Measurements from ENCODE around the gene XXYLT1. TPM values are rescaled to one million over a fixed set of nuclear protein-coding genes. Genes with fewer than 3 reads are reported as not detected.

XXYLT1 gene
- total RNA-seq, 2 donors from 2014 or later: 1.3 to 4.2 TPM

DNA sequence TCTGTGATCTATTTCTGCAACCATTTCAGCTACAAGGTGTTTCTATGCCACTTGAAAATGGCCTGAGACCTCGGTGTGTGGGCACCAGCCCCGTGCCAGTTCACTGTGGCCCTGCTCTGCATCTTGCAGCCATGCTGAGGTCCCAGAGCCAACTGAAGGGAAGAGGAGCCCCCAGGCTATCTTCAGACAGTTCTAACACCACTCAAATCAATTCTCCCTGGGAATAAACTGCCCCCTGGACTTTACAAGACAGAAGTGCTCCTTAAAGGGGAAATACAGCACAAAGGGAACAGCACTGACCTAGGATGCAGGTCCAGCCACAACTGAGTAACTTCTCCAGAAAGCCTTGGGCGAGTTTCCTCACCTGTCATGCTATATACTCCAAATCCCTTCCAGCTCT lies 3.9 kb downstream of the XXYLT1 start:
- ATAC-seq: no peak
- H3K9me3 ChIP-seq: no peaks in the 10 kb centered on the region
- no peak overlapping the region for H3K27ac ChIP-seq
- H3K36me3 ChIP-seq (replicated peaks in 1 of 2; ENCODE audit: insufficient read depth in 1 of 2, low read depth in 2 of 2): no peaks in the 10 kb centered on the region
- WGBS, 2 donors: 66 to 67% methylated on average over 3 of the region's 3 CpGs
- TF ChIP-seq POLR2A (IDR thresholded peaks at IDR 0.05): no peak
- TF ChIP-seq, protein P1, sequence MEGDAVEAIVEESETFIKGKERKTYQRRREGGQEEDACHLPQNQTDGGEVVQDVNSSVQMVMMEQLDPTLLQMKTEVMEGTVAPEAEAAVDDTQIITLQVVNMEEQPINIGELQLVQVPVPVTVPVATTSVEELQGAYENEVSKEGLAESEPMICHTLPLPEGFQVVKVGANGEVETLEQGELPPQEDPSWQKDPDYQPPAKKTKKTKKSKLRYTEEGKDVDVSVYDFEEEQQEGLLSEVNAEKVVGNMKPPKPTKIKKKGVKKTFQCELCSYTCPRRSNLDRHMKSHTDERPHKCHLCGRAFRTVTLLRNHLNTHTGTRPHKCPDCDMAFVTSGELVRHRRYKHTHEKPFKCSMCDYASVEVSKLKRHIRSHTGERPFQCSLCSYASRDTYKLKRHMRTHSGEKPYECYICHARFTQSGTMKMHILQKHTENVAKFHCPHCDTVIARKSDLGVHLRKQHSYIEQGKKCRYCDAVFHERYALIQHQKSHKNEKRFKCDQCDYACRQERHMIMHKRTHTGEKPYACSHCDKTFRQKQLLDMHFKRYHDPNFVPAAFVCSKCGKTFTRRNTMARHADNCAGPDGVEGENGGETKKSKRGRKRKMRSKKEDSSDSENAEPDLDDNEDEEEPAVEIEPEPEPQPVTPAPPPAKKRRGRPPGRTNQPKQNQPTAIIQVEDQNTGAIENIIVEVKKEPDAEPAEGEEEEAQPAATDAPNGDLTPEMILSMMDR (IDR thresholded peaks at IDR 0.05): no peak
- H3K4me3 ChIP-seq: no peak overlapping the region
- H3K27me3 ChIP-seq: no peaks in the 10 kb centered on the region
- DNase-seq: no peak
- intact Hi-C loops (cut with DNase I): no loop called here
- peaks cover 19% of the 10 kb centered on the region for H3K4me1 ChIP-seq

DNA sequence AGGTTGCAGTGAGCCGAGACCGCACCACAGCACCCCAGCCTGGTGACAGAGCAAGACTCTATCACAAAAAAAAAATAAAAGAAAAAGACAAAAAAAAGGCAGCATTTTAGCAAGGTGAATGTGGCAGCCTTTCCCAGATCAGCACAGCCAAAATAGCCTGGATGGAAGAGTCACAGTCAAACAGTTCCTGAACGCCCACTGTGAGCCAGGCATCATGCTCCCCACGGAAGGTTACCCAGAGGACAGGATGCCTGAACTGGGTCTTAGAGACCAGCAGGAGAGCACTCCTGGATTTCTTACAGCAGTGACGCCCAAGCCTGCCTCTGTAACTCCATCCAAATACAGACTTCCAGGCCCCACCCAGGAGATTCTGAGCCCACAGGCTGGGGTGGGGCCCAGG lies 4.5 kb downstream of the XXYLT1 start:
- DNase-seq (no peak), ATAC-seq (no peak)
- WGBS, 2 donors: 77 to 89% methylated on average over 5 of the region's 5 CpGs
- H3K27ac ChIP-seq: no peak overlapping the region
- H3K27me3 ChIP-seq: no peaks in the 10 kb centered on the region
- TF ChIP-seq, protein P1 (IDR thresholded peaks at IDR 0.05): no peak
- TF ChIP-seq POLR2A (IDR thresholded peaks at IDR 0.05): no peak
- H3K9me3 ChIP-seq: no peaks in the 10 kb centered on the region
- H3K4me1 ChIP-seq: peaks cover 14% of the 10 kb centered on the region
- no peak overlapping the region for H3K4me3 ChIP-seq
- no peaks in the 10 kb centered on the region for H3K36me3 ChIP-seq (replicated peaks in 1 of 2; ENCODE audit: insufficient read depth in 1 of 2, low read depth in 2 of 2)
- intact Hi-C loops (cut with DNase I): no loop called here

DNA sequence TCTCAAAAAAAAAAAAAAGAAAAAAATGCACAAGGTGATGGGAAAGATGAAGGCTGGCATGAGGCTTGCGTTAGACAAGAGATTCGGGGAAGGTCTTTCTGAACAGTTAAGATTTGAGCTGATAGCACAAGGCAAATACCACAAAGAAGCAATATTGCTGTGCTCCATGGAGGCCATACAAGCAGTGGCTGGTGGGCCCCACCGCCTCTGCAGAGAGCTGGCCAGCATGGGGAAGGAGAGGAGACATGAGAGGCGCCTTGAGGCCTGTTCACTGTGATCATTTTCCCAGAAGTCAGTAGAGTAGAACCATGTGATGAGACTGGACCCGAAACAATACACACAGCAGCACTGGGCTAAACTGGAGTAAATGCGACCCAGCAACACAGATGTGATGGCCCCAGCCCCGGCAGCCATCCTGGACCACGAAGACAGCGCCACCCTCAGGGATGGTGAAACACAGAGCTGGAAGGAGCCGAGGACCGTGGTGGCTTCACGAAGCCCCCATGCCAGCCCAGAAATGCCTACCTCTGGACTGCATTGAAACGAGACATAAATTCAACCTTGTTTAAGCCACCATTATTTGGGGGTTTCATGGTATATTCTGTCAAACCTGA lies 5.5 kb downstream of the XXYLT1 start:
- no peak for TF ChIP-seq POLR2A (IDR thresholded peaks at IDR 0.05)
- TF ChIP-seq, protein P1 (IDR thresholded peaks at IDR 0.05): no peak
- DNase-seq (no peak), ATAC-seq (no peak)
- intact Hi-C loops (cut with DNase I): no loop called here
- 91 to 92% methylated on average over 7 to 13 of the region's 13 CpGs for WGBS, 2 donors
- H3K4me3 ChIP-seq: no peak overlapping the region
- H3K9me3 ChIP-seq: no peaks in the 10 kb centered on the region
- H3K36me3 ChIP-seq (replicated peaks in 1 of 2; ENCODE audit: insufficient read depth in 1 of 2, low read depth in 2 of 2): no peaks in the 10 kb centered on the region
- no peak overlapping the region for H3K27ac ChIP-seq
- H3K4me1 ChIP-seq: peaks cover 18% of the 10 kb centered on the region
- H3K27me3 ChIP-seq: no peaks in the 10 kb centered on the region

DNA sequence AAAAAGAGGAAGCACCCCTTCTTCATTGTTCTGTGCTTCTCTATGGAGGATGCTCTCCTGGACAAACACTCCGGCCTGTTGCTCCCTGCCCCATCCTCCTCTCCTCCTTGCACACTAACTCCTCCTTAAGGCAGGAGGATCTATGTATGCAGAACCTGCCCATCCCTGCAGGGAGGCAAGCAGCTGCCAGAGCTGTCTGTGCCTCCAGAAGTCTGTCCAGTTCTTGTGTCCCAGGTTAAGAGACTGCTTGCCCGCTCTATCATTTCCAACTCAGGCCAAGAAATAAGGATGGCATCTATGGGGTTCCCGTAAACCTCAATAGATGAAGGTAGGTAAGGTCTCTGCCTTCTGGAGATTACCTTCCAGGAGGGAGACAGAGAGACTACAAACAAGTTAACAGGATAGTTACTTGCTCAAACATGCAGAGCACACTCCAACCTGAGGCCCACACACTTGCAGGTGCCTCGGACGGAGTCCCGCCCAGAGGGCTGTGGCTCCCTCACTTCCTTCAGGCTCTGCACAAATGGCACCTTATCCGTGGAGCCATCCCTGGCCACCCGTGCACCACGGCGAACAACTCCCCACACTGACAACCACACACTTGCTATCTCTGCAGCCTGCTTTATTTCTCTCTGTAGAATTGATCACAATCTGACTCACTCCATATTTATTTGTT lies 6.9 kb downstream of the XXYLT1 start:
- Histone ChIP-seq H3K9me3 (no peaks in the 10 kb centered on the region), H3K36me3 (replicated peaks in 1 of 2; ENCODE audit: insufficient read depth in 1 of 2, low read depth in 2 of 2) (no peaks in the 10 kb centered on the region), H3K27ac (no peak overlapping the region), H3K27me3 (no peaks in the 10 kb centered on the region), H3K4me3 (no peak overlapping the region), H3K4me1 (peaks cover 15% of the 10 kb centered on the region)
- WGBS, 2 donors: 85 to 90% methylated on average over 10 of the region's 10 CpGs
- intact Hi-C loops (cut with DNase I): no loop called here
- no peak for DNase-seq
- ATAC-seq: no peak
- TF ChIP-seq, protein P1 (IDR thresholded peaks at IDR 0.05): no peak
- no peak for TF ChIP-seq POLR2A (IDR thresholded peaks at IDR 0.05)
